ENCODE measurements around the gene RALGAPA1.

DNA sequence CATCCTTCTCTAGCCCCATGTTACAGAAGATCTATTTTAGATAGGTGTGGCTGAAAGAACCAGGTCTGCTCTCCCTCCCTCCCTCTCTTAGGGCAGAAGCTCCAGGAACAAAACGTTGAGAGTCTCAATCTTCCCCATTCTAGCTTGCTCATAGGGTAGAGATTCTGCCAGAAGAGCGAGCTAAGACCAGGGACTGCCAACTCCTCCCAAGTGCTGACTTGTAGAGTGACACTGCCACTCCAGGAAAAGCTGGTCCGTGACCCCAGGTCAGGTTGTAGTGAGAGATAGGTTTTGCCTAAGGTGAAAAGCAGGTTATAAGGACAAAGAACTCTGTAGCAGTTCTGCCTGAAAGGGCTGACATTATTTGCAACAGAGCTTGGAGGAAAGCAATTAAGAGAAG is 201.7 kb downstream of the RALGAPA1 start:
- TF ChIP-seq, protein P1, sequence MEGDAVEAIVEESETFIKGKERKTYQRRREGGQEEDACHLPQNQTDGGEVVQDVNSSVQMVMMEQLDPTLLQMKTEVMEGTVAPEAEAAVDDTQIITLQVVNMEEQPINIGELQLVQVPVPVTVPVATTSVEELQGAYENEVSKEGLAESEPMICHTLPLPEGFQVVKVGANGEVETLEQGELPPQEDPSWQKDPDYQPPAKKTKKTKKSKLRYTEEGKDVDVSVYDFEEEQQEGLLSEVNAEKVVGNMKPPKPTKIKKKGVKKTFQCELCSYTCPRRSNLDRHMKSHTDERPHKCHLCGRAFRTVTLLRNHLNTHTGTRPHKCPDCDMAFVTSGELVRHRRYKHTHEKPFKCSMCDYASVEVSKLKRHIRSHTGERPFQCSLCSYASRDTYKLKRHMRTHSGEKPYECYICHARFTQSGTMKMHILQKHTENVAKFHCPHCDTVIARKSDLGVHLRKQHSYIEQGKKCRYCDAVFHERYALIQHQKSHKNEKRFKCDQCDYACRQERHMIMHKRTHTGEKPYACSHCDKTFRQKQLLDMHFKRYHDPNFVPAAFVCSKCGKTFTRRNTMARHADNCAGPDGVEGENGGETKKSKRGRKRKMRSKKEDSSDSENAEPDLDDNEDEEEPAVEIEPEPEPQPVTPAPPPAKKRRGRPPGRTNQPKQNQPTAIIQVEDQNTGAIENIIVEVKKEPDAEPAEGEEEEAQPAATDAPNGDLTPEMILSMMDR (CRISPR knock-in tag; IDR thresholded peaks at IDR 0.05), result no peak
- TF ChIP-seq FOXA3 (CRISPR knock-in tag; IDR thresholded peaks at IDR 0.05) (no peak), CREB1 (IDR thresholded peaks at IDR 0.05) (no peak), CREB1 (CRISPR knock-in tag; IDR thresholded peaks at IDR 0.05) (no peak), ZNF430 (CRISPR knock-in tag; IDR thresholded peaks at IDR 0.05) (no peak), TP53 (CRISPR knock-in tag; conservative IDR thresholded peaks at IDR 0.05) (no peak), ZNF382 (CRISPR knock-in tag; IDR thresholded peaks at IDR 0.05; ENCODE audit: borderline replicate concordance) (no peak)
